GM18505 (cell line): Measurements from ENCODE around the gene METTL23.
"Not testable (repeated sequence)": the region's sequence is repeated elsewhere in the genome, so short reads cannot be mapped to it uniquely, and the experiment has no call there.

ENCODE experiments used
- ATAC-seq: cut with Tn5 transposase; IDR thresholded peaks from one replicate; pipeline ENCODE4 v1.9.1; 2021; ENCODE audit not compliant: unreplicated experiment
- POLR2A ChIP-seq: IDR thresholded peaks from 4 replicates; pipeline ENCODE4 v1.6.1; 2011; ENCODE audit warnings: borderline replicate concordance; ENCODE audit not compliant: insufficient read depth, insufficient read length; ENCODE audit errors: extremely low read depth

METTL23 gene

DNA sequence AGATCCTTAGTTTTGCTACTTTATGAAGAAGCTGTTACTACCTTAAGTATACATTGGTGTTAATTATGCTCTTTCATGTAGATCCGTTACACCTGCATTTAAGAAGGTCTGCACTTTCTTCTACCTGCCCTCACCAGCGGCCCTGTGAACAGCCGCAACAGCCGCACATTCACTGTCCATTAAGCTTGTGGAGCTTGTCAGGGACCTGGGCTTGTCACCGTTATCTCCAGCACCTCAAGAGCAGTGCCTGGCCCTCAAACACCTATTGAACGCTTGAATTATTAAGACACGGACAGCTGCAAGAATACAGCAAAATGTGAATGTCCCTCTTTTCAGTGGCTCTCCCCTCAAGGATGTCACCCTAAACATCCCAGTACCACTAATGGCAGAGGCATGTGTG lies 12.9 kb upstream of the METTL23 start:
- no peak for ATAC-seq
- no peak for TF ChIP-seq POLR2A

DNA sequence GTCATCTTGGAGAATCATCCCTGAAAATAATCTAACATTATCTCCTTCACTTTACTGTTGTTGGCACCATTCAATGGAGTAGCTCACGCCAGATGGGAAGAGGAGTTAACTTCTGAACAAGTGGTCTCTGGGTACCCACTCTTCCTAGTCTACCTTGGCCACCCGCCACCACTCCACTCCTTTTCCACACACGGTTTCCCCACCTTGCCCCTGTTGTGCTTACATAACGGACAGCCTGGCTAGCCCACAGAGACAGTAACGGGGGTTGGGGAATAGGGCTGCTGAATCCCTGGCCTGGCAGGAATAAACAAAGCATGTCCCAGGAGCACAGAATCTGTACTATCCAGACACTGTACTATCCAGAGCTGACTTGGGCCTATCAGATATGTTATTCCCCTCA lies 12.3 kb upstream of the METTL23 start:
- no peak for ATAC-seq
- no peak for TF ChIP-seq POLR2A

- no peak for ATAC-seq
- no peak for TF ChIP-seq POLR2A
Measured at GRCh38 chr17:76714822-76715495, 11.7 kb upstream of the METTL23 start.

DNA sequence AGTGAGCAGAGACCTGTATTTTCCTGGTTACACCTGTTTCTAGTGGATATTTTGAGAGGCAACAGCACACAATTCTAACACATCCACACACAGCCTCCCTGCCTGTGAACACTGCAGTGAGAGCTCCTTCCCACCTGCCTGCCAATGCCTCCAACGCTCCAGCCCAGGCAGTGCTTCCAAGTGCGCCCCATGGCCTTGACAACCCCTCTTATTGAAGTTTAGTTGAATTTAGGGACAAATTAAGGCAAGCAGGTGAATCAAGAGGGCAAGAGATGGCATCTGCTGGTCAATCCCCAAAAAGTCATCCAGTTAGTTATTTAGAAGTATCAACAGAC lies 11.2 kb upstream of the METTL23 start:
- ATAC-seq: no peak
- TF ChIP-seq POLR2A: no peak

GRCh38 chr17:76716146-76716838 lies 10.3 kb upstream of the METTL23 start:
- ATAC-seq: no peak
- no peak for TF ChIP-seq POLR2A

GRCh38 chr17:76716839-76717215 lies 9.8 kb upstream of the METTL23 start:
- no peak for ATAC-seq
- no peak for TF ChIP-seq POLR2A

GRCh38 chr17:76718516-76718915 lies 8.1 kb upstream of the METTL23 start:
- no peak for ATAC-seq
- TF ChIP-seq POLR2A: no peak

GRCh38 chr17:76720211-76720610 lies 6.4 kb upstream of the METTL23 start:
- no peak for ATAC-seq

DNA sequence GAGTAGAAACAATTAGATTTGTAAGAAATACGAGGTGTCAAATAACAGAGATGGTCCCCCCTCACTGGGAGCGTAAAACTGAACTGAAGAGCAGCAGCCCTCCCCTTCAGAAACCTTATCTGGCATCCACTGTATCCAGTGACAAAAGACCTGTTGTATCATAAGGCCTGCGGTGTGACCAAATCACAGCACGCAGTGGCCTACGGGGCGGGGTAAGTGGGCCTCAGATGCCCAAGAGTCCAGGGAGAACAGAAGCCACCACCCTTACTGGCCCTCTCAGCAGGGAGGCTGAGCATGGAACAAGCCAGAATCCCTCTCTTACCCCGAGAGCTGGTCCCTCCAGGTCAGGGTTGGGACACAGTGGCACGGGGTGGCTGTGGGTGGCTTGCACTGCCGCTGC lies 5.7 kb upstream of the METTL23 start:
- ATAC-seq: no peak
- no peak for TF ChIP-seq POLR2A

More at GRCh38 chr17:76720211-76720610, 6.4 kb upstream of the METTL23 start:
- no peak for TF ChIP-seq POLR2A

GRCh38 chr17:76721463-76721862 lies 5.2 kb upstream of the METTL23 start:
- no peak for TF ChIP-seq POLR2A
- ATAC-seq: no peak

DNA sequence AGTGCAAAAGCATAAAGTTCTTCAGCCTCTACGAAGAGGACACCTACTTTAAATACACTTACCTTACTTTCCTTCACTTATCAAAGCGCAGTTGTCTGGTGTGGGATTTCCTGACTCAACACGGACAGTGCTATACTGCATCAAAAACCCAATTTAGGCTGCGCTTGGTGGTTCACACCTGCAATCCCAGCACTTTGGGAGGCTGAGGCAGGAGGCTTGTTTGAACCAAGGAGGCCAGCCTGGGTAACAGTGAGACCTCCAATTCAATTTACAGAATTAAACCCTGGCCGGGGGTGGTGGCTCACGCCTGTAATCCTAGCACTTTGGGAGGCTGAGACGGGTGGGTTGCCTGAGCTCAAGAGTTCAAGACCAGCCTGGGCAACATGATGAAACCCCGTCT lies 4.4 kb upstream of the METTL23 start:
- TF ChIP-seq POLR2A: no peak
- no peak for ATAC-seq

DNA sequence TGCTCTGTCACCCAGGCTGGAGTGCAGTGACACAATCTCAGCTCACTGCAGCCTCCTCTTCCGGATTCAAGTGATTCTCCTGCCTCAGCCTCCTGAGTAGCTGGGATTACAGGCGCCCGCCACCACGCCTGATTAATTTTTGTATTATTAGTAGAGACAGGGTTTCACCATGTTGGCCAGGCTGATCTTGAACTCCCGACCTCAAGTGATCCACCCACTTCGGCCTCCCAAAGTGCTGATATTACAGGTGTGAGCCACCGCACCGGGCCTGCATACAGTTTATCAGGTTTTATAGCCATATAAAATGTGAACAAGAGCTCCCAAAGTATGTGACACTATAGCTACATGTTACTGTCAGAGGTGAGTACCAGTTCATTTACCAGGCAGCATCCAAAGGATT lies 3.7 kb upstream of the METTL23 start:
- not testable (repeated sequence) for ATAC-seq

DNA sequence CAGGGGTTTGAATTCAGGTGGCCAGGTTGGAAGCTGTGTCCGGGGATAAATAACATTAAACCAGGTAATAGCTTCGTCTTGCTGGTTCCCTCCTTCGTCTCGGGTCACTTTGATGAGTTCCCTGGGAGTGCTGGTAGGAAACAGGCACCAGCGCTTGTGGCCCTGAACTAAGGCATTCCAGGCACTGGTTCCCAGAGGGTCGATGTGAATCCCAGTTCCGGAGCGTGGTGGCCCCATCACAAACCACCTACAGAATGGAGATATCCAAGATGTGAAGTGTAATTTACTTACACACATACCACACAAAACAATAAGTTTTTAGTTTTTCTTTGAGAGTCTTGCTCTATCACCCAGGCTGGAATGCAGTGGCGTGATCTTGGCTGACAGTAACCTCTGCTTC lies 2.8 kb upstream of the METTL23 start:
- TF ChIP-seq POLR2A: no peak
- ATAC-seq: no peak

- TF ChIP-seq POLR2A: no peak
- ATAC-seq: peak; percentile 17
Measured at GRCh38 chr17:76725580-76726230, 934 bp upstream of the METTL23 start.
